Stomach (tissue), 4 donors: ENCODE measurements around the gene VMP1.

ENCODE experiments used
- POLR2A ChIP-seq, 4 donors: fragments of 450-650 bp; IDR thresholded peaks; one replicate each; pipeline ENCODE4 v1.6.1; 2016; ENCODE audit warnings: antibody characterized with exemption in 4 of 4, control low read depth in 2 of 4, mild to moderate bottlenecking in 1 of 4, moderate library complexity in 1 of 4
- TF ChIP-seq, protein P1 (sequence below), 7 experiments: fragments of 450-650 bp in 4 of 7; fragments of 200-600 bp in 3 of 7; sonication (generic) in 3 of 7; IDR thresholded peaks; one replicate each; pipeline ENCODE4 v1.5.1; 2016 to 2019; ENCODE audit warnings: antibody characterized with exemption in 7 of 7, control low read depth in 2 of 7, mild to moderate bottlenecking in 1 of 7

DNA sequence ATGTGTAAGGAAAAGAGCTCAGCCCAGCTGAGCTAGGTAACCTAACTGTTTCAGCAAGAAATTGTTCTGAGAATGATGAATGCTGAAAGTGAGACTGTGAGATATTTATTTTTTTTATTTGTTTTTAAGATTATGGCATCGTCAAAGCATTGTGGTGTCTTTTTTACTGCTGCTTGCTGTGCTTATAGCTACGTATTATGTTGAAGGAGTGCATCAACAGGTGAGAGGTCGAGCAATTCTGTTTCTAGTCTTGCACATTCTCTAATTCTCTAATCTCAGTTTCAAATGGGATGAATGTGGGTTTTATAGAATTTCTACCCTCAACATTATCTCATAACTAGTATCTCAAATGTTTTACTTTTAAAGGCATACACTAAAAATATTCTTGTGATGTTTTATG is 29.9 kb downstream of the VMP1 start:
- TF ChIP-seq, protein P1, sequence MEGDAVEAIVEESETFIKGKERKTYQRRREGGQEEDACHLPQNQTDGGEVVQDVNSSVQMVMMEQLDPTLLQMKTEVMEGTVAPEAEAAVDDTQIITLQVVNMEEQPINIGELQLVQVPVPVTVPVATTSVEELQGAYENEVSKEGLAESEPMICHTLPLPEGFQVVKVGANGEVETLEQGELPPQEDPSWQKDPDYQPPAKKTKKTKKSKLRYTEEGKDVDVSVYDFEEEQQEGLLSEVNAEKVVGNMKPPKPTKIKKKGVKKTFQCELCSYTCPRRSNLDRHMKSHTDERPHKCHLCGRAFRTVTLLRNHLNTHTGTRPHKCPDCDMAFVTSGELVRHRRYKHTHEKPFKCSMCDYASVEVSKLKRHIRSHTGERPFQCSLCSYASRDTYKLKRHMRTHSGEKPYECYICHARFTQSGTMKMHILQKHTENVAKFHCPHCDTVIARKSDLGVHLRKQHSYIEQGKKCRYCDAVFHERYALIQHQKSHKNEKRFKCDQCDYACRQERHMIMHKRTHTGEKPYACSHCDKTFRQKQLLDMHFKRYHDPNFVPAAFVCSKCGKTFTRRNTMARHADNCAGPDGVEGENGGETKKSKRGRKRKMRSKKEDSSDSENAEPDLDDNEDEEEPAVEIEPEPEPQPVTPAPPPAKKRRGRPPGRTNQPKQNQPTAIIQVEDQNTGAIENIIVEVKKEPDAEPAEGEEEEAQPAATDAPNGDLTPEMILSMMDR (IDR thresholded peaks at IDR 0.05): no peak
- TF ChIP-seq POLR2A (IDR thresholded peaks at IDR 0.05): no peak
